ENCODE data around the gene FSTL5. TPM values are rescaled to one million over a fixed set of nuclear protein-coding genes. Genes with fewer than 3 reads are reported as not detected.
"Not testable (repeated sequence)": the region's sequence is repeated elsewhere in the genome, so short reads cannot be mapped to it uniquely, and the experiment has no call there.

Gene FSTL5
- total RNA-seq, 1 experiment from 2014 or later = 29.4 TPM

GRCh38 chr4:161760008-161760407 is 403.8 kb downstream of the FSTL5 start:
- no peaks in the 10 kb centered on the region for H3K4me1 ChIP-seq (replicated peaks; ENCODE audit: insufficient read depth)
- no peaks in the 10 kb centered on the region for H4K20me1 ChIP-seq (ENCODE audit: insufficient read depth)
- BruUV-seq (replicated peaks) = no TSS peak
- intact Hi-C loops (cut with micrococcal nuclease; ENCODE audit: unreplicated experiment) = no loop called here
- TF ChIP-seq CTCF (conservative IDR thresholded peaks at IDR 0.05) (no peak), EZH2 (IDR thresholded peaks at IDR 0.05; ENCODE audit: low read depth) (no peak)
- H2AFZ ChIP-seq = no peak overlapping the region
- H3K36me3 ChIP-seq (ENCODE audit: low read depth) = no peaks in the 10 kb centered on the region
- no peaks in the 10 kb centered on the region for H3K9me3 ChIP-seq (ENCODE audit: insufficient read depth, low read depth)
- no peaks in the 10 kb centered on the region for H3K9me2 ChIP-seq (ENCODE audit: insufficient read depth)
- no peak overlapping the region for H3K4me2 ChIP-seq
- no peak overlapping the region for H3K4me3 ChIP-seq
- H3K27me3 ChIP-seq (ENCODE audit: insufficient read depth, low read depth) = no peaks in the 10 kb centered on the region
- DNase-seq = no peak
- no peaks in the 10 kb centered on the region for H3F3A ChIP-seq (ENCODE audit: insufficient read depth, low read depth)
- CTCF ChIA-PET = no interaction called here
- H3K79me2 ChIP-seq (ENCODE audit: low read depth) = no peaks in the 10 kb centered on the region
- POLR2A ChIA-PET (ENCODE audit: unreplicated experiment) = no interaction called here
- H3K27ac ChIP-seq = no peak overlapping the region

- intact Hi-C loops (cut with micrococcal nuclease; ENCODE audit: unreplicated experiment); H3K9me2 ChIP-seq (ENCODE audit: insufficient read depth); H2AFZ ChIP-seq; H3K9me3 ChIP-seq (ENCODE audit: insufficient read depth, low read depth); BruUV-seq (replicated peaks); H3K4me3 ChIP-seq; POLR2A ChIA-PET (ENCODE audit: unreplicated experiment); DNase-seq; H3K27ac ChIP-seq; H3K79me2 ChIP-seq (ENCODE audit: low read depth); H3K36me3 ChIP-seq (ENCODE audit: low read depth); H3K27me3 ChIP-seq (ENCODE audit: insufficient read depth, low read depth); H3K4me2 ChIP-seq; H4K20me1 ChIP-seq (ENCODE audit: insufficient read depth); H3F3A ChIP-seq (ENCODE audit: insufficient read depth, low read depth); H3K4me1 ChIP-seq (replicated peaks; ENCODE audit: insufficient read depth): not testable (repeated sequence)
- CTCF ChIA-PET = interaction anchor here (0.7 kb wide), 1 partner anchor 298 kb away, joined by 4 read pairs; no protein-coding TSS in a partner anchor
These were observed 405.4 kb downstream of the FSTL5 start for GRCh38 chr4:161758412-161758811.

- no peak for DNase-seq
- no peak for TF ChIP-seq CTCF (conservative IDR thresholded peaks at IDR 0.05)
- TF ChIP-seq EZH2 (IDR thresholded peaks at IDR 0.05; ENCODE audit: low read depth) = no peak
- BruUV-seq (replicated peaks) = no TSS peak
- intact Hi-C loops (cut with micrococcal nuclease; ENCODE audit: unreplicated experiment) = no loop called here
- Histone ChIP-seq H3K27me3 (ENCODE audit: insufficient read depth, low read depth) (no peaks in the 10 kb centered on the region), H3K27ac (no peak overlapping the region), H3K4me1 (replicated peaks; ENCODE audit: insufficient read depth) (no peaks in the 10 kb centered on the region), H3K9me3 (ENCODE audit: insufficient read depth, low read depth) (no peaks in the 10 kb centered on the region), H3K36me3 (ENCODE audit: low read depth) (no peaks in the 10 kb centered on the region), H3K4me2 (no peak overlapping the region), H3F3A (ENCODE audit: insufficient read depth, low read depth) (no peaks in the 10 kb centered on the region), H3K79me2 (ENCODE audit: low read depth) (no peaks in the 10 kb centered on the region), H3K9me2 (ENCODE audit: insufficient read depth) (no peaks in the 10 kb centered on the region), H2AFZ (no peak overlapping the region), H4K20me1 (ENCODE audit: insufficient read depth) (no peaks in the 10 kb centered on the region), H3K4me3 (no peak overlapping the region)
- ChIA-PET CTCF (no interaction called here), POLR2A (ENCODE audit: unreplicated experiment) (no interaction called here)
These were observed 434.9 kb downstream of the FSTL5 start for GRCh38 chr4:161728929-161729328.

GRCh38 chr4:161721947-161722346 is 441.9 kb downstream of the FSTL5 start:
- H3K36me3 ChIP-seq (ENCODE audit: low read depth) = no peaks in the 10 kb centered on the region
- CTCF ChIA-PET = no interaction called here
- POLR2A ChIA-PET (ENCODE audit: unreplicated experiment) = no interaction called here
- H3K4me1 ChIP-seq (replicated peaks; ENCODE audit: insufficient read depth) = no peaks in the 10 kb centered on the region
- H3K4me2 ChIP-seq = no peak overlapping the region
- H4K20me1 ChIP-seq (ENCODE audit: insufficient read depth) = no peaks in the 10 kb centered on the region
- TF ChIP-seq EZH2 (IDR thresholded peaks at IDR 0.05; ENCODE audit: low read depth) = no peak
- TF ChIP-seq CTCF (conservative IDR thresholded peaks at IDR 0.05) = no peak
- no peaks in the 10 kb centered on the region for H3K27me3 ChIP-seq (ENCODE audit: insufficient read depth, low read depth)
- H3K27ac ChIP-seq = no peak overlapping the region
- H3K9me2 ChIP-seq (ENCODE audit: insufficient read depth) = no peaks in the 10 kb centered on the region
- no peaks in the 10 kb centered on the region for H3K79me2 ChIP-seq (ENCODE audit: low read depth)
- no peak overlapping the region for H3K4me3 ChIP-seq
- BruUV-seq (replicated peaks) = no TSS peak
- no peak overlapping the region for H2AFZ ChIP-seq
- H3F3A ChIP-seq (ENCODE audit: insufficient read depth, low read depth) = no peaks in the 10 kb centered on the region
- intact Hi-C loops (cut with micrococcal nuclease; ENCODE audit: unreplicated experiment) = no loop called here
- H3K9me3 ChIP-seq (ENCODE audit: insufficient read depth, low read depth) = peaks cover 4% of the 10 kb centered on the region; the same call in 1 of the 2 replicates
- no peak for DNase-seq
